Hematopoietic multipotent progenitor cell treated with erythropoietin and hydrocortisone succinate and interleukin-3 and kit ligand, for 15 days (in vitro differentiated cells): Measurements from ENCODE around the gene COL5A3.
"Not testable (repeated sequence)": the region's sequence is repeated elsewhere in the genome, so short reads cannot be mapped to it uniquely, and the experiment has no call there.

ENCODE experiments used
- DNase-seq: peaks from one replicate; pipeline ENCODE4 v3.0.0-alpha.2; 2015; ENCODE audit warnings: low spot score

The COL5A3 gene

DNA sequence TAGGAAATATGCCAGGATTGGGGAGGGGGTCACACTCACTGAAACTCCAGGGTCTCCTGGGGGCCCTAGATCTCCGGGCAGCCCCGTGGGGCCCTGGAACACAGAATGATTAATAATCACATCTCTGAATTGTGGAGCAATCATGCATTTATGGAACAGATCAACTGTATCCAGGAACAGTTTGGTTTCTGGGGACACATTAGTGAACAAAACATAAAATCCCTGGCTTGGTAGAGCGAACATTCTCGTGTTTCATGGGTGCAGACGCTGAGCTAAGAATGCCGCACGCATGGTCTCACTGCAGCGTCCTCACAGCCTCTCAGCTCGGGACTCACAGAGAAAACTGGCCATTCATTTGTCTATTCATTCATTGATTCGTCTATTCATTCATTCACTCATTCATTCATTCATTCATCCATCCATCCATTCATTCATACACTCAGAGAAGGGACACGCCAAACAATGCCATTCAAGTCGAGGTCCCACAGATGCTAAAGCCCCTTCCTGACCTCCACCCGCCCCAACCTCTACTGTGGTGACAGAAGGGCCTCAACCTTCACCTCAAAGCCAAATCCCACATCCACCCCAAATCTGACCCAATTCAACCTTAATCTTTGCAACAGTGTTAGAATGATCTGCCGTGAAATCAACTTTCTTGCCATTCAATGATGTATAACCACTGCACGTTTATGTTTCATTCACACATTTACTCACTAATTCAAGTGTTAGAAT, 39.0 kb downstream of the COL5A3 start:
- no peak for DNase-seq

DNA sequence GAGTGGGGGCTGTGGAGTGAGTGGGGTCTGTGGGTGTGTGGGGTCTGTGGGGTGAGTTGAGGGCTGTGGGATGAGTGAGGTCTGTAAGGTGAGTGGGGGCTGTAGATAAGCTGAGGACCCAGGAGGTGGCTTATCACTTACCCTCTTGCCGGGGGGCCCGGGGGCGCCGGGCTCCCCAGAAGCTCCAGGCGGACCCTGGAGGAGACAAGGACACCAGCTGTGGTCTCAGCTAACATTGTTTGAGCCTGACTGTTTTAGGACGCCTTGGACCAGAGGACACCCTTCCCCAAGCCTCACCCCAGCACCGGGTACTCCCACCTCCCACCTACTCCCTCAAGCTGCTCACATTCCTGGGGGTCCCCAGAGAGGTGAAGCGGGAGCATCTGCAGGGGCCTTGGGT, 39.8 kb downstream of the COL5A3 start:
- no peak for DNase-seq

DNA sequence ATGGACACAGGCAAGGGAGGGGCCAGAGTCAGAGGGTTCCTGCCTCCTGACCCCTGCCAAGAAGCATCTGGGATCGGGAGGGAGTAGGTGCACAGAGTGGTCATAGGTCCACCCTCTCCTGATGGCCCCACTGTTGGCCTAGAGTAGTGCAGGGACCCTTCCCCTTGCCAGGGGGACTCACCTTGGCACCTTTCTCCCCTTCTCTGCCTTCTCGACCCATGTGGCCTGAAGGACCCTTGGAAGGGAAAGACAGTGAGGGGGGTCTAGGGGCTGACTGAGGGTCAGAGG, 40.7 kb downstream of the COL5A3 start:
- no peak for DNase-seq

DNA sequence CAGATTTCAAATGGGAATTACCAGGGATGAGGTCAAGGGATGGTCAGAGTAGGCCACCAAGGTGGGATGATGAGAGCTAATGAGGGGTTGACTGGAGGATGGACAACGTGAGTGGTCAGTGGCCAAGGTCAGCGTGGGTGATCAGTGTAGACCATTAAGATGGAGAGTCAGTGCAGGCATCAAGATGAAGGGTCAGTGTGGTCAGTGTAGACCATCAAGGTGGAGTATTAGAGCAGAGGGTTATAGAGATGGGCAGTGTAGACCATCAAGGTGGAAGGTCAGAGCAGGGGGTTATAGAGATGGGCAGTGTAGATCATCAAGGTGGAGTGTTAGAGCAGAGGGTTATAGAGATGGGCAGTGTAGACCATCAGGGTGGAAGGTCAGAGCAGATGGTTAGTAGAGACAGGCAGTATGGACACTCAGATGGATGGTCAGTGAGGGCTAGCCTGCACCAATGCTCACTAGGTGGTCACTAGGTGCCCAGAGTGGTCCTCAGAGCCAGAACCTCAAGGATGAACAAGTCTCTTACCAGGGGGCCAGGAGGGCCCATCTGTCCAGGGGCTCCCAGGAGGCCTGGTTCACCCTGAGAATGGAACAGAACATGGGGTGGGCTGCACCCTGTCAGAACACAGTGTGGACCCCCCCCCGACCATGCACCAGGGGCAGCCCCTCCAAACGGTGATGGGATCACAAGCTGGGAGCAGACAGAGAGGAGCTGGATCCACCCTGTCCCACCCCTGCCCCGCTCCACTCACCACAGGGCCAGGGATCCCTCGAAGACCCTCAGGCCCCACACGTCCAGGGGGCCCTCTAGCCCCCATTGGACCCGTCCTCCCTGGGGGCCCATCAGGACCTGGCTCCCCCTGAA, 41.2 kb downstream of the COL5A3 start:
- DNase-seq, result no peak

GRCh38 chr19:9967326-9967725, 43.0 kb downstream of the COL5A3 start:
- DNase-seq, result no peak

DNA sequence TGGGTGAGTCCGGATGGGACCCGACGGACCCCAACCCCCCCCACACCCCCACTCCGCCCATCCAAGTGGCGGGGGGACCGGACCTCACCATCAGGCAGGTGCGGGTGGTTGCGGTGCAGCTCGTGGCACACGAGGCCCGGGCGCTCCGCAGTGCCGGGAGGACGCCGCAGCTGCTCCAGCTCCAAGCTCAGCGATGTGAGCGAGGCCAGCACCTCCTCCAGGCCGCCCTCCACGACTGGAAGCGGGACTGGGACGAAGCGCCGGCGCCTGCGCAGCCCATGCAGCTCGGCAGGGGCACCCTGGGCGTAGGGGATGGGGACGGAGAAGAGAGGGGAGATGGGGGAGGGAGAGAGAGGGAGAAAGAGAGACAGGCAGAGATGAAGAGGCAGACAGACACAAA, 43.9 kb downstream of the COL5A3 start:
- DNase-seq, result no peak

- DNase-seq, result no peak
Observed at GRCh38 chr19:9966024-9966423, 44.3 kb downstream of the COL5A3 start.

- no peak for DNase-seq
Observed at GRCh38 chr19:9962623-9963290, 47.5 kb downstream of the COL5A3 start.

- DNase-seq, result no peak
Observed at GRCh38 chr19:9961103-9961502, 49.2 kb downstream of the COL5A3 start.

DNA sequence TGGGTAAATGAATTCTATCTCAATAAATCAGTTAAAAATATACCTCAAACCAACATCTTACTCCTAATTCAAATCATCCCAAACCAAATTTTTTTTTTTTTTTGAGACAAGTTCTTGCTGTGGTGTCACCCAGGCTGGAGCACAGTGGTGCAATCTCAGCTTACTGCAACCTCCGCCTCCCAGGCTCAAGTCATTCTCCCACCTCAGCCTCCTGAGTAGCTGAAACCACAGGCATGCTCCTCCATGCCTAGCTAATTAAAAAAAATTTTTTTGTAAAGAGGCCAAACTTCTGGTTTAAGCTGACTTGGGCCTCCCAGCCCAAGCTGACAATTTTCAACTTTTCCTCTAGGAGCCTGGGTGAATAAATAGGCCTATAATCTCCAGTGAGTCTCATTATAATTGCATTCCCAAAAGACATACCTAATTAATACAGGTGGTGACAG, 51.9 kb downstream of the COL5A3 start:
- DNase-seq, result no peak

GRCh38 chr19:9956956-9957355, 53.3 kb downstream of the COL5A3 start:
- no peak for DNase-seq

- DNase-seq, result no peak
Observed at GRCh38 chr19:9953802-9954542, 56.3 kb downstream of the COL5A3 start.

DNA sequence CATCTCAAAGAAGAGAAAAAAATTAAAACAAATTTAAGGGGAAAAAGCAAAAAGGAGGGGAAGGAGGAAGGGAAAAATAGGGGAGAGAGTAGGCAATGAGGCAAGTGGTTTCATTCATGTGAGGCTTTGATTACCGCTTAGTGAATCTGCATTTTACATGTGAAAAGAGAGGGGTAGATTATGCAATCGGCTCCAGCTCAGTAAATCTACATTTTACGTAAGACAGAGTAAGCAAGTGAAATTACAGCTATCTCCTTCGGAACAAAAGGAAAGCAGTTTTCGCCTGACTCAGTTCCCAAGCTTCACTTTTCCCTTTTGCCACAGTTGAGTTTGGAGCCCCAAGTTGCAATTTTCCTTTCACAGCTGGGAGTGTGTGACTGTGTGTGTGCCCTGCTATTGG, 58.0 kb downstream of the COL5A3 start:
- DNase-seq, result no peak

- no peak for DNase-seq
Observed at GRCh38 chr19:9947441-9947840, 62.9 kb downstream of the COL5A3 start.

GRCh38 chr19:9946528-9947125, 63.7 kb downstream of the COL5A3 start:
- DNase-seq, result not testable (repeated sequence)

DNA sequence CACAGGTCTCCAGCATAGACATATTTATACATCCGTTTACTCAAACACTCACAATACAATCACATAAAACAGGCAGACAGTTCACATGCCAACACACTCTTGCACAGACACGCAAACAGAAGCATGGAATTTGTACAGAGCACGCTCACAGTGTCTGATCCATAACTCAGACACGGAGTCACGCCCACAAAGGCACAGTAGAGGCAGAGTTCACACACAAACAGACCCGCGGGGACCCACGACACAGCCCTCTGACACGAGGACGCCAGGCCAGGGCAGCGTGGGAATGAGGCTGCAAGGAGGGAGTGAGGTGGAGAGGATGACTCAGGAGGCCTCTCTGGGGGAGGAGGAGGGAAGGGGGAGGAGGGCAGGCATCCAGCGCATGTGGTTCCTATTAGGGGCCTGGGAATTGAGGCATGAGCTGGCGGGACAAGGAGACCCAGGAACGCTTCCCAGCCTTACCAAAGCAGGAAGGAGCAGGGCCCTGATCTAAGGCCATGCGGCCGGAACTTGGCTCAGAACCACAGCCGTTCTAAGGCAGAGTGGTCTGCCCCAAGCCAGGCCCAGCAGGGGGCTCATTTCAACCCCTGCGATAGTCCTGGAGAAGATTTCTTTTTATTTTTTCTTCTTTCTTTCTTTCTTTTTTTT, 64.9 kb downstream of the COL5A3 start:
- no peak for DNase-seq

- no peak for DNase-seq
Observed at GRCh38 chr19:9943744-9944143, 66.6 kb downstream of the COL5A3 start.

- DNase-seq, result no peak
Observed at GRCh38 chr19:9941671-9942070, 68.6 kb downstream of the COL5A3 start.

GRCh38 chr19:9941231-9941630, 69.1 kb downstream of the COL5A3 start:
- no peak for DNase-seq

GRCh38 chr19:9940778-9941177, 69.5 kb downstream of the COL5A3 start:
- DNase-seq, result no peak

GRCh38 chr19:9939301-9939913, 70.9 kb downstream of the COL5A3 start:
- no peak for DNase-seq
